HG02759 (cell line): Measurements from ENCODE around the gene SMARCD3.

Experiments
- ATAC-seq: cut with Tn5 transposase; IDR thresholded peaks from one replicate; pipeline ENCODE4 v1.9.1; 2021; ENCODE audit warnings: mild to moderate bottlenecking, moderate library complexity; ENCODE audit not compliant: unreplicated experiment

The SMARCD3 gene

DNA sequence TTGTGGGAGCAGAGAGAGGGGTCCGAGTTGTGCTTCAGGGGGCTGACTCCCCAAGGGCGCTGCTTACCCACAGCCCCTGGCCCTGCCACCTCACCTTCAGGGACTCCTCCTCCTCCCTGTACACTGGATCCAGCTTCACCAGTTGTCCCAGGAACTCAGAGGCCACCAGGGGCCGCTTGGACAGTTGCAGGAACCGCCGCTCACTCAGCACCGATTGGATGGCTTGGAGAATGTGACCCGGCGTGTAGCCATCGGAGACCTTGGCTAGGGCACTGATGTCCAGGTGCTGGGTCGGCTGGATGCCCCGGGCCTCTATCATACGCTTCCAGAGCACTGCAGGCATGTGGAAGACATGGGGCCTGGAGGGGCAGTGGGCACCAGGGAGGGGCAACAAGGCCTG lies 57.0 kb downstream of the SMARCD3 start:
- ATAC-seq, result no peak

DNA sequence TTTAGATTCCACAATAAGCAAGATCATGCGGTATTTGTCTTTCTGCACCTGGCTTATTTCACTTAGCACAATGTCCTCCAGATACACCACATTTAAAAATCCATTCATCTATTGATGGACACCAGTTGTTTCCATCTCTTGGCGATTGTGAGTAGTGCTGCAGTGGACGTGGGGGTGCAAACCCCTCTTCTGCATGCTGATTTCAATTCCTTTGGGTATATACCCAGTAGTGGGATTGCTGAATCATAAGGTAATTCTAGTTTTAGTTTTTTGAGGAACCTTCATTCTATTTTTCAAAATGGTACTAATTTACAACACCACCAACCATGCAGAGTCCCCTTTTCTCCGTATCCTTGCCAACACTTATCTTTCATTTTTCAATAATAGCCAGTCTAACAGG lies 59.5 kb downstream of the SMARCD3 start:
- ATAC-seq, result no peak
